ENCODE measurements around the gene SGCB. TPM values are rescaled to one million over a fixed set of nuclear protein-coding genes. Genes with fewer than 3 reads are reported as not detected.

The SGCB gene
- total RNA-seq, 1 donor, result 27.9 TPM

DNA sequence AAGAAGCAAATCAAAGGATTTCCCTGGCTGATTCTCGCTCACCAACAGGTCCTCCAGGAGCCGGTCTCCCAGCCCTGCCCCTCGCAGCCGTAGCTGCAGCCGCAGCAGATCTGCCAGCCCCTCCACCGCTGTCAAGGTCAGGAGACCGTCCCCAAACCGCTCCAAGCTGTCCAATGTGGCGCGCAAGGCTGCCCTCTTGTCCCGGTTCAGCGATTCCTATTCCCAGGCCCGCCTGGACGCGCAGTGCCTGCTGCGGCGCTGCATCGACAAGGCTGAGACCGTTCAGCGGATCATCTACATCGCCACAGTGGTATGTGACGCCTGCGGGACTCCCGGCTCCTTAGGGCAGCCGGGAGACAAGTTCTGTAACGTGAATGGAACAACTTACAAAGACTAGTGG, 38.6 kb upstream of the SGCB start:
- no peak overlapping the region for H3K4me2 ChIP-seq (ENCODE audit: insufficient read depth, low read length)

GRCh38 chr4:52071791-52072546, 33.9 kb upstream of the SGCB start:
- no peaks in the 10 kb centered on the region for H3K27me3 ChIP-seq (ENCODE audit: insufficient read depth, low read length)
- no peak overlapping the region for H3K27ac ChIP-seq (ENCODE audit: low read depth, low read length)
- DNase-seq (ENCODE audit: insufficient read length, low spot score, missing footprints), result no peak

More for the DNA sequence above, 38.6 kb upstream of the SGCB start:
- Histone ChIP-seq H3K36me3 (ENCODE audit: insufficient read depth, low read length) (no peaks in the 10 kb centered on the region), H3K9me3 (ENCODE audit: low read depth, low read length) (no peaks in the 10 kb centered on the region), H3K4me3 (ENCODE audit: insufficient read depth, low read length) (no peak overlapping the region), H2AFZ (ENCODE audit: low read length) (no peak overlapping the region), H3K79me2 (ENCODE audit: insufficient read depth, low read length) (no peaks in the 10 kb centered on the region), H3K27me3 (ENCODE audit: insufficient read depth, low read length) (no peaks in the 10 kb centered on the region), H3K27ac (ENCODE audit: low read depth, low read length) (no peak overlapping the region), H3K4me1 (ENCODE audit: insufficient read depth, low read length) (no peaks in the 10 kb centered on the region), H4K20me1 (ENCODE audit: insufficient read depth, low read length) (no peaks in the 10 kb centered on the region)
- DNase-seq (ENCODE audit: insufficient read length, low spot score, missing footprints), result no peak
- TF ChIP-seq, protein P1, sequence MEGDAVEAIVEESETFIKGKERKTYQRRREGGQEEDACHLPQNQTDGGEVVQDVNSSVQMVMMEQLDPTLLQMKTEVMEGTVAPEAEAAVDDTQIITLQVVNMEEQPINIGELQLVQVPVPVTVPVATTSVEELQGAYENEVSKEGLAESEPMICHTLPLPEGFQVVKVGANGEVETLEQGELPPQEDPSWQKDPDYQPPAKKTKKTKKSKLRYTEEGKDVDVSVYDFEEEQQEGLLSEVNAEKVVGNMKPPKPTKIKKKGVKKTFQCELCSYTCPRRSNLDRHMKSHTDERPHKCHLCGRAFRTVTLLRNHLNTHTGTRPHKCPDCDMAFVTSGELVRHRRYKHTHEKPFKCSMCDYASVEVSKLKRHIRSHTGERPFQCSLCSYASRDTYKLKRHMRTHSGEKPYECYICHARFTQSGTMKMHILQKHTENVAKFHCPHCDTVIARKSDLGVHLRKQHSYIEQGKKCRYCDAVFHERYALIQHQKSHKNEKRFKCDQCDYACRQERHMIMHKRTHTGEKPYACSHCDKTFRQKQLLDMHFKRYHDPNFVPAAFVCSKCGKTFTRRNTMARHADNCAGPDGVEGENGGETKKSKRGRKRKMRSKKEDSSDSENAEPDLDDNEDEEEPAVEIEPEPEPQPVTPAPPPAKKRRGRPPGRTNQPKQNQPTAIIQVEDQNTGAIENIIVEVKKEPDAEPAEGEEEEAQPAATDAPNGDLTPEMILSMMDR (IDR thresholded peaks at IDR 0.05; ENCODE audit: extremely low read depth, low read depth, low read length), result no peak

DNA sequence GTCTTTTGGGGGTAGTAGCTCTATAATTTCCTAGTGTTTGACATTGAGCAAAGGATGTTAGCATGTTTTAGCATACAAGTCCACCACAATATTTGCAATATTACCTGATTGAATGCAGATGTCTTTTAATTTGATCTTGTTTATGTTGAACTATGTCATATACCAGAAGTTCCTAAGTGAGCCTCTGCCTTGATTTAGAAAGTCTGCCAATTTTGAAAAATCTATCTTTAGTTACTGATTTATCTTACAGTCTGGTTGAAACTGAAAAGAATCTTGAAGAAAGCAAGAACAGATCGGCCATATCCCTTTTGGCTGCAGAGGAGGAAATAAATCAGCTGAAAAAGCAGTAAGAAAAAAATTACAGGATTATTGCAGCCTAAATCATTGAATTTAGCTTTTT, 31.5 kb upstream of the SGCB start:
- Histone ChIP-seq H2AFZ (ENCODE audit: low read length) (no peak overlapping the region), H3K79me2 (ENCODE audit: insufficient read depth, low read length) (no peaks in the 10 kb centered on the region), H3K27ac (ENCODE audit: low read depth, low read length) (no peak overlapping the region), H3K36me3 (ENCODE audit: insufficient read depth, low read length) (no peaks in the 10 kb centered on the region), H3K4me3 (ENCODE audit: insufficient read depth, low read length) (no peak overlapping the region), H3K4me1 (ENCODE audit: insufficient read depth, low read length) (no peaks in the 10 kb centered on the region), H3K9me3 (ENCODE audit: low read depth, low read length) (no peaks in the 10 kb centered on the region), H4K20me1 (ENCODE audit: insufficient read depth, low read length) (no peaks in the 10 kb centered on the region), H3K27me3 (ENCODE audit: insufficient read depth, low read length) (no peaks in the 10 kb centered on the region), H3K4me2 (ENCODE audit: insufficient read depth, low read length) (no peak overlapping the region)
- peak; percentile 57 for DNase-seq (ENCODE audit: insufficient read length, low spot score, missing footprints)
- TF ChIP-seq, protein P1 (IDR thresholded peaks at IDR 0.05; ENCODE audit: extremely low read depth, low read depth, low read length), result no peak

More at GRCh38 chr4:52071791-52072546, 33.9 kb upstream of the SGCB start:
- Histone ChIP-seq H3K4me2 (ENCODE audit: insufficient read depth, low read length) (no peak overlapping the region), H3K36me3 (ENCODE audit: insufficient read depth, low read length) (no peaks in the 10 kb centered on the region), H3K4me3 (ENCODE audit: insufficient read depth, low read length) (no peak overlapping the region), H3K4me1 (ENCODE audit: insufficient read depth, low read length) (no peaks in the 10 kb centered on the region), H4K20me1 (ENCODE audit: insufficient read depth, low read length) (no peaks in the 10 kb centered on the region), H3K79me2 (ENCODE audit: insufficient read depth, low read length) (no peaks in the 10 kb centered on the region), H2AFZ (ENCODE audit: low read length) (no peak overlapping the region), H3K9me3 (ENCODE audit: low read depth, low read length) (no peaks in the 10 kb centered on the region)
- TF ChIP-seq, protein P1 (IDR thresholded peaks at IDR 0.05; ENCODE audit: extremely low read depth, low read depth, low read length), result no peak

GRCh38 chr4:52059372-52059771, 21.3 kb upstream of the SGCB start:
- no peak overlapping the region for H3K27ac ChIP-seq (ENCODE audit: low read depth, low read length)
- no peaks in the 10 kb centered on the region for H3K4me1 ChIP-seq (ENCODE audit: insufficient read depth, low read length)
- H3K79me2 ChIP-seq (ENCODE audit: insufficient read depth, low read length), result no peaks in the 10 kb centered on the region
- DNase-seq (ENCODE audit: insufficient read length, low spot score, missing footprints), result no peak
- H3K4me3 ChIP-seq (ENCODE audit: insufficient read depth, low read length), result no peak overlapping the region
- H3K36me3 ChIP-seq (ENCODE audit: insufficient read depth, low read length), result no peaks in the 10 kb centered on the region
- no peaks in the 10 kb centered on the region for H3K27me3 ChIP-seq (ENCODE audit: insufficient read depth, low read length)
- H4K20me1 ChIP-seq (ENCODE audit: insufficient read depth, low read length), result no peaks in the 10 kb centered on the region
- TF ChIP-seq, protein P1 (IDR thresholded peaks at IDR 0.05; ENCODE audit: extremely low read depth, low read depth, low read length), result no peak
- no peak overlapping the region for H3K4me2 ChIP-seq (ENCODE audit: insufficient read depth, low read length)
- no peaks in the 10 kb centered on the region for H3K9me3 ChIP-seq (ENCODE audit: low read depth, low read length)
- H2AFZ ChIP-seq (ENCODE audit: low read length), result no peak overlapping the region

Measured in osteoblast (primary cell).